GM23338 (cell line): ENCODE measurements around the gene CTSF. TPM values are rescaled to one million over a fixed set of nuclear protein-coding genes. Genes with fewer than 3 reads are reported as not detected.

ENCODE experiments used
- ATAC-seq: fragments of 200-7000 bp; cut with Tn5 transposase; 3 replicates; pipeline ENCODE4 v1.9.1; 2020
- DNase-seq: peaks from one replicate; pipeline ENCODE4 v3.0.0-alpha.2; 2015; ENCODE audit warnings: low spot score
- H2AFZ ChIP-seq: fragments of 200-600 bp; sonication (generic); 2 replicates; pipeline ENCODE4 v1.8.0; 2016; ENCODE audit warnings: antibody characterized with exemption, mild to moderate bottlenecking, moderate library complexity
- H3F3A ChIP-seq: fragments of 200-600 bp; sonication (generic); replicated peaks from 2 replicates; pipeline ENCODE4 v1.8.0; 2017; ENCODE audit warnings: antibody characterized with exemption, mixed run types, low read depth
- H3K27ac ChIP-seq: fragments of 200-600 bp; sonication (generic); 2 replicates; pipeline ENCODE4 v1.6.1; 2016; ENCODE audit warnings: low read depth
- H3K27me3 ChIP-seq: fragments of 200-600 bp; sonication (generic); 2 replicates; pipeline ENCODE4 v1.8.0; 2016; ENCODE audit warnings: mild to moderate bottlenecking, mixed run types, moderate library complexity; ENCODE audit not compliant: insufficient read depth
- H3K36me3 ChIP-seq: fragments of 200-600 bp; sonication (generic); 2 replicates; pipeline ENCODE4 v1.8.0; 2016; ENCODE audit warnings: mild to moderate bottlenecking; ENCODE audit not compliant: insufficient read depth
- H3K4me1 ChIP-seq: fragments of 200-600 bp; sonication (generic); 2 replicates; pipeline ENCODE4 v1.8.0; 2016; ENCODE audit warnings: mild to moderate bottlenecking, moderate library complexity; ENCODE audit not compliant: insufficient read depth
- H3K4me2 ChIP-seq: fragments of 200-600 bp; sonication (generic); 2 replicates; pipeline ENCODE4 v1.7.1; 2017; ENCODE audit warnings: mixed run types
- H3K4me3 ChIP-seq: fragments of 200-600 bp; sonication (generic); 2 replicates; pipeline ENCODE4 v1.6.1; 2016; ENCODE audit warnings: mixed run types
- H3K79me2 ChIP-seq: fragments of 200-600 bp; sonication (generic); replicated peaks from 2 replicates; pipeline ENCODE4 v1.8.0; 2017; ENCODE audit warnings: mild to moderate bottlenecking; ENCODE audit not compliant: insufficient read depth
- H3K9me2 ChIP-seq: fragments of 200-600 bp; sonication (generic); 2 replicates; pipeline ENCODE4 v1.8.0; 2017; ENCODE audit not compliant: insufficient read depth
- H4K20me1 ChIP-seq: fragments of 200-600 bp; sonication (generic); replicated peaks from 2 replicates; pipeline ENCODE4 v1.8.0; 2017; ENCODE audit warnings: mild to moderate bottlenecking; ENCODE audit not compliant: insufficient read depth
- H3K27ac Mint-ChIP-seq: 2 replicates; pipeline ENCODE4 v1.8.0; 2020; ENCODE audit warnings: inconsistent platforms, mild to moderate bottlenecking, moderate library complexity, mixed read lengths
- H3K27me3 Mint-ChIP-seq: 3 replicates; pipeline ENCODE4 v1.8.0; 2022; ENCODE audit warnings: low read depth, mild to moderate bottlenecking, moderate library complexity, mixed read lengths, inconsistent platforms; ENCODE audit not compliant: insufficient read depth, poor library complexity
- H3K36me3 Mint-ChIP-seq: 3 replicates; pipeline ENCODE4 v1.8.0; 2021; ENCODE audit warnings: low read depth, mild to moderate bottlenecking, inconsistent platforms, moderate library complexity, mixed read lengths
- H3K4me1 Mint-ChIP-seq: 3 replicates; pipeline ENCODE4 v1.8.0; 2020; ENCODE audit warnings: mild to moderate bottlenecking, inconsistent platforms, mixed read lengths
- H3K4me3 Mint-ChIP-seq: 3 replicates; pipeline ENCODE4 v1.8.0; 2021; ENCODE audit warnings: moderate library complexity, mild to moderate bottlenecking, inconsistent platforms, mixed read lengths
- H3K9me3 Mint-ChIP-seq: 3 replicates; pipeline ENCODE4 v1.8.0; 2020; ENCODE audit warnings: moderate library complexity, mild to moderate bottlenecking, inconsistent platforms, mixed read lengths
- CTCF ChIP-seq, 2 experiments: fragments of 200-600 bp in 1 of 2; sonication (generic) in 1 of 2; conservative IDR thresholded peaks; 2 replicates each; pipeline versions ENCODE4 v1.5.1 to v1.6.1; 2016 to 2017; ENCODE audit warnings: antibody characterized with exemption in 2 of 2, low read depth in 2 of 2, mild to moderate bottlenecking in 2 of 2, moderate library complexity in 1 of 2
- EZH2 ChIP-seq: fragments of 200-600 bp; sonication (generic); IDR thresholded peaks from one replicate; pipeline ENCODE4 v1.8.0; 2017; ENCODE audit warnings: antibody characterized with exemption, mild to moderate bottlenecking, low read depth; ENCODE audit not compliant: unreplicated experiment
- EZH2phosphoT487 ChIP-seq: fragments of 200-600 bp; sonication (generic); IDR thresholded peaks from one replicate; pipeline ENCODE4 v1.8.1; 2018; ENCODE audit warnings: antibody characterized with exemption; ENCODE audit not compliant: unreplicated experiment
- REST ChIP-seq: IDR thresholded peaks from one replicate; pipeline ENCODE4 v1.6.1; 2018; ENCODE audit warnings: antibody characterized with exemption; ENCODE audit not compliant: unreplicated experiment
- STAT1 ChIP-seq: IDR thresholded peaks from one replicate; pipeline ENCODE4 v1.6.1; 2016; ENCODE audit warnings: antibody characterized with exemption; ENCODE audit not compliant: unreplicated experiment
- ZNF331 ChIP-seq: fragments of 250-450 bp; sonication (Bioruptor Pico); IDR thresholded peaks from 2 replicates; pipeline ENCODE4 v1.5.0; 2020; ENCODE audit warnings: low read depth, mild to moderate bottlenecking, moderate library complexity
- ZNF462 ChIP-seq: fragments of 250-450 bp; sonication (Bioruptor Pico); IDR thresholded peaks from 2 replicates; pipeline ENCODE4 v1.5.0; 2020; ENCODE audit warnings: mild to moderate bottlenecking, moderate library complexity
- polyA plus RNA-seq: library from polyadenylated mRNA; unstranded; fragments of >200 nt; fragmentation: Nextera tagmentation; extraction: Ambion mirVana; gene quantifications from 2 replicates; pipeline ENCODE4 v1.2.1, GENCODE V29; 2016
- total RNA-seq: library from RNA; depleted of rRNA; stranded (reverse); fragments of >200 nt; shearing (Covaris generic); gene quantifications from 2 replicates; pipeline ENCODE4 v1.2.3, GENCODE V29; 2014

Gene CTSF
- total and polyA plus RNA-seq, 2 experiments from 2014 or later: 20.4 to 51.1 TPM

- TF ChIP-seq ZNF462 (CRISPR knock-in tag) (no peak), REST (no peak), STAT1 (no peak), EZH2 (no peak)
These were observed 34.7 kb upstream of the CTSF start (continued) for GRCh38 chr11:66603072-66603471.

- Mint-ChIP-seq H3K27me3 (peaks cover 5% of the 10 kb centered on the region), H3K4me1 (no peaks in the 10 kb centered on the region), H3K36me3 (peaks cover 15% of the 10 kb centered on the region; the same call in 2 of the 3 replicates), H3K4me3 (no peak overlapping the region), H3K27ac (no peak overlapping the region), H3K9me3 (no peaks in the 10 kb centered on the region)
- no peak overlapping the region for H3K4me3 ChIP-seq
- no peaks in the 10 kb centered on the region for H3K79me2 ChIP-seq
- TF ChIP-seq CTCF (conservative IDR thresholded peaks at IDR 0.05; ENCODE audit: low read depth in 2 of 2): no peak
- no peak for TF ChIP-seq ZNF331 (CRISPR knock-in tag)
- TF ChIP-seq EZH2phosphoT487: no peak
- TF ChIP-seq REST: no peak
- no peak overlapping the region for H3K4me2 ChIP-seq
- no peaks in the 10 kb centered on the region for H3K4me1 ChIP-seq
- DNase-seq (no peak), ATAC-seq (no peak)
- no peaks in the 10 kb centered on the region for H3K9me2 ChIP-seq
- H3F3A ChIP-seq: no peaks in the 10 kb centered on the region
- H3K27ac ChIP-seq: no peak overlapping the region
- no peaks in the 10 kb centered on the region for H3K36me3 ChIP-seq
- no peak overlapping the region for H2AFZ ChIP-seq
- no peaks in the 10 kb centered on the region for H3K27me3 ChIP-seq
- H4K20me1 ChIP-seq: no peaks in the 10 kb centered on the region
These were observed 32.3 kb upstream of the CTSF start for GRCh38 chr11:66600631-66601233.
